HCT116 (cell line): ENCODE data around the gene BATF3. TPM values are rescaled to one million over a fixed set of nuclear protein-coding genes. Genes with fewer than 3 reads are reported as not detected.

Experiments
- ATAC-seq: fragments of 200-7000 bp; cut with Tn5 transposase; 2 replicates; pipeline ENCODE4 v1.9.1; 2020; ENCODE audit warnings: mild to moderate bottlenecking, moderate library complexity
- BruUV-seq: library from RNA; stranded (reverse); fragments of 400-500 nt; replicated peaks from 2 replicates; lab custom pipeline; 2021; lab: Mats Ljungman, UMichigan
- CTCF ChIA-PET: fragments of 300-600 bp; sonication (Branson Sonifier 250); formaldehyde crosslinking; loops from one replicate; lab custom pipeline; 2021; ENCODE audit warnings: antibody characterized with exemption; lab: Charles Lee
- POLR2A ChIA-PET: fragments of 300-600, 350-600 bp; sonication (Branson Sonifier 250); formaldehyde crosslinking; loops from one replicate; lab custom pipeline; 2021; ENCODE audit warnings: antibody characterized with exemption; lab: Charles Lee
- RAD21 ChIA-PET, 2 experiments: fragments of 300-600 bp; sonication (Branson Sonifier 250); formaldehyde crosslinking; loops; one replicate each; lab custom pipeline; 2023; ENCODE audit warnings: low total read pairs in 2 of 2; ENCODE audit not compliant: uncharacterized antibody in 2 of 2, unreplicated experiment in 2 of 2, low non-redundant PET in 1 of 2; lab: Charles Lee
- DNase-seq: peaks from one replicate; pipeline ENCODE4 v3.0.0-alpha.2; 2010; ENCODE audit warnings: low read depth, low spot score
- H2AFZ ChIP-seq: fragments of 200-600 bp; shearing (Covaris generic), sonication (generic); 2 replicates; pipeline ENCODE4 v1.6.1; 2017; ENCODE audit warnings: low read depth, mixed run types, mixed read lengths, antibody characterized with exemption, low read length; ENCODE audit not compliant: poor library complexity, severe bottlenecking
- H3K27ac ChIP-seq: 2 replicates; pipeline ENCODE4 v1.5.1; 2012; ENCODE audit warnings: low read depth, low read length
- H3K27me3 ChIP-seq: fragments of 200-600 bp; sonication (generic); 2 replicates; pipeline ENCODE4 v1.6.1; 2016; ENCODE audit warnings: mixed run types, low read length, mixed read lengths; ENCODE audit not compliant: insufficient read depth
- H3K36me3 ChIP-seq, 2 experiments: fragments of 200-500 bp in 1 of 2; fragments of 200-600 bp in 1 of 2; sonication (Bioruptor generic) in 1 of 2; sonication (generic) in 1 of 2; 2 replicates each; pipeline versions ENCODE4 v1.5.1 to v1.6.1; 2014 to 2016; ENCODE audit warnings: low read length in 2 of 2, inconsistent platforms in 1 of 2, mixed read lengths in 1 of 2, mixed run types in 1 of 2; ENCODE audit not compliant: insufficient read depth in 2 of 2, control insufficient read depth in 1 of 2
- H3K4me1 ChIP-seq, 2 experiments: fragments of 200-600 bp in 1 of 2; sonication (generic) in 1 of 2; 2 replicates each; pipeline versions ENCODE4 v1.5.1 to v1.6.1; 2012 to 2017; ENCODE audit warnings: low read length in 2 of 2, inconsistent platforms in 1 of 2, mild to moderate bottlenecking in 1 of 2, mixed read lengths in 1 of 2, mixed run types in 1 of 2, moderate library complexity in 1 of 2; ENCODE audit not compliant: insufficient read depth in 2 of 2, control insufficient read depth in 1 of 2
- H3K4me2 ChIP-seq: fragments of 200-600 bp; sonication (generic); 2 replicates; pipeline ENCODE4 v1.6.1; 2017; ENCODE audit warnings: mixed run types, low read length, mixed read lengths
- H3K4me3 ChIP-seq, 2 experiments: fragments of 200-600 bp in 1 of 2; sonication (generic) in 1 of 2; replicated peaks in 1 of 2; 2 replicates each; pipeline ENCODE4 v1.5.1; 2011 to 2016; ENCODE audit warnings: low read length in 2 of 2, control low read depth in 1 of 2, low read depth in 1 of 2, mild to moderate bottlenecking in 1 of 2, mixed read lengths in 1 of 2, mixed run types in 1 of 2
- H3K79me2 ChIP-seq: fragments of 200-600 bp; sonication (generic); 2 replicates; pipeline ENCODE4 v1.6.1; 2017; ENCODE audit warnings: mild to moderate bottlenecking, mixed run types, low read length, moderate library complexity, mixed read lengths; ENCODE audit not compliant: insufficient read depth
- H3K9ac ChIP-seq: fragments of 200-600 bp; sonication (generic); 2 replicates; pipeline ENCODE4 v1.6.1; 2016; ENCODE audit warnings: low read length, mixed read lengths
- H3K9me2 ChIP-seq: fragments of 200-600 bp; sonication (generic), shearing (Covaris generic); 2 replicates; pipeline ENCODE4 v1.6.1; 2017; ENCODE audit warnings: mixed run types, mild to moderate bottlenecking, moderate library complexity; ENCODE audit not compliant: insufficient read depth
- H3K9me3 ChIP-seq, 2 experiments: fragments of 200-500 bp in 1 of 2; fragments of 200-600 bp in 1 of 2; sonication (Bioruptor generic) in 1 of 2; sonication (generic) in 1 of 2; 2 replicates each; pipeline ENCODE4 v1.6.1; 2014 to 2017; ENCODE audit warnings: low read length in 2 of 2, mixed read lengths in 2 of 2, inconsistent platforms in 1 of 2, low read depth in 1 of 2, mild to moderate bottlenecking in 1 of 2, mixed run types in 1 of 2, moderate library complexity in 1 of 2; ENCODE audit not compliant: control insufficient read depth in 1 of 2, insufficient read depth in 1 of 2
- H4K20me1 ChIP-seq: fragments of 200-600 bp; sonication (generic), shearing (Covaris generic); 2 replicates; pipeline ENCODE4 v1.6.1; 2017; ENCODE audit warnings: mixed run types, mild to moderate bottlenecking, moderate library complexity; ENCODE audit not compliant: insufficient read depth
- CBX3 ChIP-seq: IDR thresholded peaks from 2 replicates; pipeline ENCODE4 v1.6.1; 2012; ENCODE audit warnings: low read depth
- CEBPB ChIP-seq: IDR thresholded peaks from 2 replicates; pipeline ENCODE4 v1.6.1; 2012; ENCODE audit warnings: low read depth
- CTCF ChIP-seq, 3 experiments: fragments of 200-600 bp in 1 of 3; sonication (generic) in 1 of 3; IDR thresholded peaks in 2 of 3; conservative IDR thresholded peaks in 1 of 3; 2 replicates each; pipeline ENCODE4 v1.5.1; 2012 to 2017; ENCODE audit warnings: low read depth in 2 of 3, low read length in 2 of 3, antibody characterized with exemption in 1 of 3, borderline replicate concordance in 1 of 3, control low read depth in 1 of 3, mild to moderate bottlenecking in 1 of 3, mixed read lengths in 1 of 3, mixed run types in 1 of 3, moderate library complexity in 1 of 3; ENCODE audit not compliant: insufficient read depth in 1 of 3
- EGR1 ChIP-seq: IDR thresholded peaks from 2 replicates; pipeline ENCODE4 v1.6.1; 2012; ENCODE audit warnings: low read depth
- ELF1 ChIP-seq: IDR thresholded peaks from 2 replicates; pipeline ENCODE4 v1.6.1; 2012; ENCODE audit warnings: low read depth, borderline replicate concordance
- FOSL1 ChIP-seq: IDR thresholded peaks from 2 replicates; pipeline ENCODE4 v1.6.1; 2012; ENCODE audit warnings: low read depth
- JUND ChIP-seq: IDR thresholded peaks from 2 replicates; pipeline ENCODE4 v1.6.1; 2012
- MAX ChIP-seq: IDR thresholded peaks from 2 replicates; pipeline ENCODE4 v1.6.1; 2012
- POLR2A ChIP-seq: IDR thresholded peaks from 2 replicates; pipeline ENCODE4 v1.7.0; 2011; ENCODE audit warnings: borderline replicate concordance; ENCODE audit not compliant: insufficient read depth, insufficient read length; ENCODE audit errors: extremely low read depth
- POLR2AphosphoS5 ChIP-seq: IDR thresholded peaks from 2 replicates; pipeline ENCODE4 v1.6.1; 2011; ENCODE audit warnings: mild to moderate bottlenecking, low read depth, low read length, moderate library complexity
- RAD21 ChIP-seq: IDR thresholded peaks from 2 replicates; pipeline ENCODE4 v1.6.1; 2012; ENCODE audit warnings: low read depth, mild to moderate bottlenecking
- REST ChIP-seq: IDR thresholded peaks from 2 replicates; pipeline ENCODE4 v1.6.1; 2012; ENCODE audit warnings: low read depth
- SP1 ChIP-seq: IDR thresholded peaks from 2 replicates; pipeline ENCODE4 v1.6.1; 2012; ENCODE audit warnings: low read depth
- SRF ChIP-seq: IDR thresholded peaks from 2 replicates; pipeline ENCODE4 v1.6.1; 2012; ENCODE audit warnings: low read depth
- TCF7L2 ChIP-seq: IDR thresholded peaks from 2 replicates; pipeline ENCODE4 v1.7.0; 2011; ENCODE audit warnings: borderline replicate concordance, inconsistent platforms; ENCODE audit not compliant: insufficient read depth, insufficient read length; ENCODE audit errors: extremely low read depth
- YY1 ChIP-seq: IDR thresholded peaks from 2 replicates; pipeline ENCODE4 v1.6.1; 2011; ENCODE audit warnings: low read length, low read depth, moderate library complexity, mild to moderate bottlenecking; ENCODE audit not compliant: insufficient replicate concordance; ENCODE audit errors: extremely low read depth
- ZFX ChIP-seq: fragments of 450-650 bp; IDR thresholded peaks from 2 replicates; pipeline ENCODE4 v1.6.1; 2017
- ZNF274 ChIP-seq: fragments of 200-500 bp; sonication (Bioruptor generic); IDR thresholded peaks from 2 replicates; pipeline ENCODE4 v1.6.1; 2014; ENCODE audit warnings: mild to moderate bottlenecking, low read depth, low read length, inconsistent platforms
- intact Hi-C: fragments of 100-400 bp; cut with micrococcal nuclease; formaldehyde crosslinking; loops from 2 replicates; pipeline ENCODE4 v1.10.0; 2022
- total RNA-seq: library from RNA; stranded (reverse); gene quantifications from one replicate; pipeline ENCODE4 v1.2.1, GENCODE V29; 2021; ENCODE audit not compliant: unreplicated experiment

The BATF3 gene
- total RNA-seq, 1 experiment from 2014 or later, result 4.8 TPM

GRCh38 chr1:212737559-212737958 lies 37.9 kb upstream of the BATF3 start (continued):
- TF ChIP-seq CTCF (IDR thresholded peaks at IDR 0.05 in 2 of 3, conservative IDR thresholded peaks at IDR 0.05 in 1 of 3; ENCODE audit: borderline replicate concordance in 1 of 3, insufficient read depth in 1 of 3, low read depth in 2 of 3, low read length in 2 of 3), result no peak
- TF ChIP-seq CEBPB, result no peak
- TF ChIP-seq ZNF274, result no peak

- Histone ChIP-seq H2AFZ (no peak overlapping the region), H3K79me2 (no peaks in the 10 kb centered on the region), H3K9ac (no peak overlapping the region), H3K9me3 (no peaks in the 10 kb centered on the region), H3K36me3 (no peaks in the 10 kb centered on the region), H3K4me3 (no peak overlapping the region), H4K20me1 (peaks cover 4% of the 10 kb centered on the region; the same call in 1 of the 2 replicates), H3K4me2 (no peak overlapping the region), H3K27me3 (no peaks in the 10 kb centered on the region), H3K4me1 (no peaks in the 10 kb centered on the region), H3K9me2 (no peaks in the 10 kb centered on the region), H3K27ac (no peak overlapping the region)
- ATAC-seq (no peak), DNase-seq (no peak)
- intact Hi-C loops, result no loop called here
- ChIA-PET RAD21 (no interaction called here), POLR2A (no interaction called here), CTCF (no interaction called here)
- TF ChIP-seq TCF7L2 (no peak), JUND (no peak), FOSL1 (no peak), YY1 (no peak), POLR2A (no peak), ZFX (no peak), SRF (no peak), EGR1 (no peak), CTCF (IDR thresholded peaks at IDR 0.05 in 2 of 3, conservative IDR thresholded peaks at IDR 0.05 in 1 of 3; ENCODE audit: borderline replicate concordance in 1 of 3, insufficient read depth in 1 of 3, low read depth in 2 of 3, low read length in 2 of 3) (no peak), MAX (no peak), ZNF274 (no peak), RAD21 (no peak), POLR2AphosphoS5 (no peak), REST (no peak), SP1 (no peak), CBX3 (no peak), ELF1 (no peak), CEBPB (no peak)
- no TSS peak for BruUV-seq
These were observed 33.5 kb upstream of the BATF3 start for GRCh38 chr1:212733109-212733508.
